Tibial nerve (tissue), 4 donors: ENCODE measurements around the gene MLEC. TPM values are rescaled to one million over a fixed set of nuclear protein-coding genes. Genes with fewer than 3 reads are reported as not detected.

Source experiments
- DNase-seq, 2 donors: peaks; one replicate each; pipeline ENCODE4 v3.0.0-alpha.2; 2019; ENCODE audit warnings: low spot score in 2 of 2
- H3K27ac ChIP-seq, 4 donors: fragments of 200-600 bp; sonication (generic) in 3 of 4; one replicate each; pipeline ENCODE4 v1.5.1; 2017 to 2019; ENCODE audit warnings: mild to moderate bottlenecking in 1 of 4
- H3K27me3 ChIP-seq, 2 donors: fragments of 200-600 bp; sonication (generic) in 1 of 2; one replicate each; pipeline versions ENCODE4 v1.5.1 to v1.6.0; 2017 to 2019
- H3K36me3 ChIP-seq, 3 donors: fragments of 200-600 bp; sonication (generic); one replicate each; pipeline ENCODE4 v1.5.1; 2018 to 2019
- H3K4me1 ChIP-seq, 4 donors: fragments of 200-600 bp; sonication (generic) in 3 of 4; one replicate each; pipeline ENCODE4 v1.5.1; 2017 to 2019
- H3K4me3 ChIP-seq, 4 donors: fragments of 200-600 bp; sonication (generic) in 3 of 4; one replicate each; pipeline ENCODE4 v1.5.1; 2017 to 2019; ENCODE audit warnings: mild to moderate bottlenecking in 1 of 4, moderate library complexity in 1 of 4
- H3K9me3 ChIP-seq, 4 donors: fragments of 200-600 bp; sonication (generic) in 3 of 4; one replicate each; pipeline ENCODE4 v1.5.1; 2017 to 2019
- CTCF ChIP-seq, 5 experiments: fragments of 200-600 bp in 3 of 5; fragments of 450-650 bp in 2 of 5; sonication (generic) in 3 of 5; IDR thresholded peaks; one replicate each; pipeline ENCODE4 v1.5.1; 2016 to 2019; ENCODE audit warnings: antibody characterized with exemption in 5 of 5, mild to moderate bottlenecking in 3 of 5, moderate library complexity in 2 of 5
- EP300 ChIP-seq, 2 donors: sonication (generic); formaldehyde crosslinking; IDR thresholded peaks; one replicate each; pipeline ENCODE4 v1.6.1; 2017; ENCODE audit warnings: antibody characterized with exemption in 2 of 2, mild to moderate bottlenecking in 1 of 2
- POLR2A ChIP-seq, 2 donors: fragments of 450-650 bp; IDR thresholded peaks; one replicate each; pipeline ENCODE4 v1.6.1; 2017; ENCODE audit warnings: antibody characterized with exemption in 2 of 2, mild to moderate bottlenecking in 2 of 2, moderate library complexity in 2 of 2
- WGBS, 2 donors: methylation state at CpG; one replicate each; pipeline ENCODE4 v1.1.5; 2018; 5-methylcytosine and 5-hydroxymethylcytosine counted together
- total RNA-seq, 4 donors: library from RNA; depleted of rRNA; stranded (reverse); fragments of >200 nt; gene quantifications; one replicate each; pipeline ENCODE4 v1.1.0, GENCODE V29; 2016

The MLEC gene
- total RNA-seq, 4 donors from 2014 or later, result 42.6 to 67.8 (median 58.6) TPM

DNA sequence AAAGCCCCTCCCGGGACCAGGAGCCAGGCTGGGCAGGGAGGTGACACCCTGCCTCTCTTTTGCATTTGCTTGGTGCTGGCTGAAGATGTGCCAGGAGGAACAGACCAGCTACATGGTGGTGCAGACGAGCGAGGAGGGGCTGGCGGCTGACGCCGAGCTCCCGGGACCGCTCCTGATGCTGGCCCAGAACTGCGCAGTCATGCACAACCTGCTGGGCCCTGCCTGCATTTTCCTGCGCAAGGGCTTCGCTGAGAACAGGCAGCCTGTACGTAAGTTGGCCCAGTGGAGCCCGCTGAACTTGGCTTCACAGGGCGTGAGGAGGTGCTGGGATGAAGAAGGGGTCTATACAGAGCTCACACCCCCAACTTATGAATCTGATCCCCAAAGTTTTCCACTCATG, 30.9 kb upstream of the MLEC start:
- no peak overlapping the region for H3K27ac ChIP-seq
- H3K4me1 ChIP-seq, result no peaks in the 10 kb centered on the region
- TF ChIP-seq EP300 (IDR thresholded peaks at IDR 0.05), result no peak
- TF ChIP-seq POLR2A (IDR thresholded peaks at IDR 0.05), result no peak
- no peak for TF ChIP-seq CTCF (IDR thresholded peaks at IDR 0.05)
- H3K9me3 ChIP-seq, result no peaks in the 10 kb centered on the region
- no peaks in the 10 kb centered on the region for H3K36me3 ChIP-seq
- peaks cover 0 to 20% of the 10 kb centered on the region in 2 donors for H3K27me3 ChIP-seq
- WGBS, 2 donors, result 86 to 95% methylated on average over 9 to 14 of the region's 14 CpGs
- H3K4me3 ChIP-seq, result no peak overlapping the region
- DNase-seq, result no peak

DNA sequence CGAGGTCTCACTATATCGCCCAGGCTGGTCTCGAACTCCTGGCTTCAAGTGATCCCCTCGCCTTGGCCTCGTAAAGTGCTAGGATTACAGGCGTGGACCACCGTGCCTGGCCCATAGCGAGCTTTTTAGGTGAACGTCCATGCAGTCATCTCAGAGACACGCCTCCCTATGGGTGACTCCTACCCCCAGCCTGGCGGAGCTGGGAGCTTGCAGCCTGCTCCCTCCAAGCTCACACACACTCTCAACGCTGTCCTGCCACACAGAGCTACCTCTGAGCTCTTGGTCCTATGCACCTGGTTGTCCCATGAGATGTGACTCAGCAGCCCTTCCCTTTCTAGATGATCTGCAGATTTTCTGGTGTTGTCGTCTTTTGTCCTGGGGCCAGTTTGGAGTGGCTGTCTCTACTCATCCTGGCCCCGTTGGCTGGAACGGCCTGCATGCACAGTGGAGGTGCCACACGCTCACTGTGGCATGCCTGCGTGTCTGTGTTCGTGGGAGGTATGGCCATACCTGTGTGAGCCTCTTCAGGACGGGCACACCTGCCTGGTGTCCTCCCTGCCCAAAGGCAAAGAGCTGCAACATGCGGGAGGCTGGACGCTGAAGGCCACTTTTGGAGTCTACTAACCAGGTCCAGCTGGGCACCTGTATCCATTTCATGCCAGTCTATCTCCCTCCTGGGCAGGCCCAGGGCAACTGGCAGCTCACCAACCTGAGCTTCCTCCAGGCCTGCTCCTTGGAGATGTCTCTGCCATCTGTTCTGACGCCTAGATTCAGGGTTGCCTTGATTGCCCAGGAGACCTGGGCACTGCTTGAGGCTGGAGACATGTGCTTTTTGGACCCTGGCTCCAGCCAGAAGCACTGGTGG, 28.4 kb upstream of the MLEC start:
- 87 to 89% methylated on average over 22 of the region's 22 CpGs for WGBS, 2 donors
- Histone ChIP-seq H3K36me3 (no peaks in the 10 kb centered on the region), H3K4me1 (no peaks in the 10 kb centered on the region), H3K4me3 (no peak overlapping the region), H3K27me3 (peaks cover 0 to under 1% of the 10 kb centered on the region in 2 donors), H3K9me3 (no peaks in the 10 kb centered on the region), H3K27ac (no peak overlapping the region)
- TF ChIP-seq POLR2A (IDR thresholded peaks at IDR 0.05), result no peak
- TF ChIP-seq CTCF (IDR thresholded peaks at IDR 0.05), result no peak
- TF ChIP-seq EP300 (IDR thresholded peaks at IDR 0.05), result no peak
- DNase-seq, result no peak

GRCh38 chr12:120659151-120659525, 27.8 kb upstream of the MLEC start:
- WGBS, 2 donors, result 59 to 62% methylated on average over 8 of the region's 8 CpGs
- no peaks in the 10 kb centered on the region for H3K36me3 ChIP-seq
- DNase-seq, result no peak
- H3K4me1 ChIP-seq, result no peaks in the 10 kb centered on the region
- H3K27me3 ChIP-seq, result no peaks in the 10 kb centered on the region
- H3K4me3 ChIP-seq, result no peak overlapping the region
- no peak overlapping the region for H3K27ac ChIP-seq
- no peaks in the 10 kb centered on the region for H3K9me3 ChIP-seq
- TF ChIP-seq CTCF (IDR thresholded peaks at IDR 0.05), result no peak
- TF ChIP-seq EP300 (IDR thresholded peaks at IDR 0.05), result no peak
- TF ChIP-seq POLR2A (IDR thresholded peaks at IDR 0.05), result no peak

- Histone ChIP-seq H3K4me1 (no peaks in the 10 kb centered on the region), H3K4me3 (no peak overlapping the region)
- 55 to 74% methylated on average over 2 of the region's 2 CpGs for WGBS, 2 donors
These were observed 25.5 kb upstream of the MLEC start for GRCh38 chr12:120661432-120661831.

More at GRCh38 chr12:120661432-120661831, 25.5 kb upstream of the MLEC start:
- no peak overlapping the region for H3K27ac ChIP-seq
- no peaks in the 10 kb centered on the region for H3K9me3 ChIP-seq
- DNase-seq, result no peak
- TF ChIP-seq CTCF (IDR thresholded peaks at IDR 0.05), result no peak
- no peak for TF ChIP-seq EP300 (IDR thresholded peaks at IDR 0.05)
- TF ChIP-seq POLR2A (IDR thresholded peaks at IDR 0.05), result no peak
- H3K27me3 ChIP-seq, result no peaks in the 10 kb centered on the region
- no peaks in the 10 kb centered on the region for H3K36me3 ChIP-seq
